Cerebellar cortex (tissue), 1 donor: ENCODE measurements around the gene FBXL7.

Source experiments
- DNase-seq: peaks from one replicate; pipeline ENCODE4 v3.0.0-alpha.2; 2015; ENCODE audit warnings: low spot score

The FBXL7 gene

DNA sequence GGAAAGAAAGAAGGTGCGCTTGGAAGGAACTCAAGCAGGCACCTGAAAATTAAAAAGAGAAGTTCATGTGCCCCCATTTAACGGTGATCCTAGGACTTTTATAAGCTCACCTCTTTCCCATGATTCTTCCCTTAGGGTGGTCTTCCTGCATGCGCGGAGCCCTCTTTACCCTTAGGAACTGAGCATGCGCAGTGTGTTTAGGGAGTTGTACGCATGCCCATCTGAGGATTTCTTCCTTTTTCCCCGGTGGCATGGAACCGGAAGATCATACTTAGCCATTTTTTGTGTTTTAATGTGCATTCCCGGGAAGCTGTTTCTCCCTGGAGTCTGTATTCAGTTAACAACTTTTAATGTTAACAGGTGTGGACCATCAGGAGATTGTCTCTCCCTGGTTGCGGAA lies 119.0 kb downstream of the FBXL7 start:
- DNase-seq, result no peak

DNA sequence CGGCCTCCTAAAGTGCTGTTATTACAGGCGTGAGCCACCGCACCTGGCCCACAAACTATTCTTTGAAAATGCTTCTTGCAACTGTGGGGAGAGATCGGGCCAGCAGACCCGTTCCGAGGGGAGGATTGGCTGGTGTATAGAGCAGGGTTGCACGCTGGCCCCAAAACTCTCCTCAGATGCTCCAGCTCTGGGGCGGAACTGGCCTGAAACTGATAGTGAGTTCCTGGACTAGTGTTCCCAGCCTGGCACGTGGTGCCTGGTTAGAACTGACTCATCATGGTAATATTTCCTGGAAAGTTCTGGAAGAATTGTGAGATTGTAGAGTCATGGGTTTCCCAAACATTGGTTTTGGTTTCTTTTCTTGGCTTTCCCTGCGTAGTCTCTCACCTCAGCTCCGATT lies 120.5 kb downstream of the FBXL7 start:
- DNase-seq, result no peak

DNA sequence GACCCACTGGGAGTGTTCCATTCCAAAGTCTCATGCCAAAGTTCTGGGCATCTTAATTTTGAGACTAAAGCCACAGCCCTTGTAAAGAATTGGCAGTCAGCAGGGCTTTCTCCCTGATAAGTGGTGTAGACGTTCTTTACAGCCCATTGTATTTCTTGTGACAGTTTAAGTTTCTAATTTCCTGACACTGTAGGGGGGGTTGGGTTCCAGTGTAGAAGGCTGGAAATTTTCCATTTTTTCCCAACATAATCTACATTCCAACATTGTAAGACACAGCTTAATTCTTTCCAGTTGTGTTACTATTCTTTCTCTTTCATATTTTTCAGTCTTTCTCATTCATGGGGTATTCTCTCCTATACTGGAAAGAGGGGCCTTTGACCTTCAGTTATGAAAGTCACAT lies 121.1 kb downstream of the FBXL7 start:
- DNase-seq, result no peak

DNA sequence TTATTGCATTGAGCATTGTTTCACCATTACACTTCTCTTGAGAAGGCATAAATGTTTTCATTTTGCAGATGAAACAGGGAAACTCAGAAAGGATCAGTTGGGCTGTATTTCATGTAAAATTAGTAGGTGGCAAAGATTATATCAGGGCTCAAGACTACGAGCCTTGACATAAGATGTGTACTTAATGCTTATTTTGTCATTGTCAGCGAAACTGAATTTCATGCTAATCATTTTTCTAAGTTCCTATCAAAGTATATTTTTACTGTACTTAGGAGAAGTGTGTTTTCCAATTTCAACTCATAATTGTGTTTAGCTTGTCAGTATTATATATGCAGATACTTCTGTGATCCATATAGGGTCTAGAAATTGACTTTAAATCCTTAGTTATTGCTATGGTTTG lies 123.8 kb downstream of the FBXL7 start:
- DNase-seq, result no peak

DNA sequence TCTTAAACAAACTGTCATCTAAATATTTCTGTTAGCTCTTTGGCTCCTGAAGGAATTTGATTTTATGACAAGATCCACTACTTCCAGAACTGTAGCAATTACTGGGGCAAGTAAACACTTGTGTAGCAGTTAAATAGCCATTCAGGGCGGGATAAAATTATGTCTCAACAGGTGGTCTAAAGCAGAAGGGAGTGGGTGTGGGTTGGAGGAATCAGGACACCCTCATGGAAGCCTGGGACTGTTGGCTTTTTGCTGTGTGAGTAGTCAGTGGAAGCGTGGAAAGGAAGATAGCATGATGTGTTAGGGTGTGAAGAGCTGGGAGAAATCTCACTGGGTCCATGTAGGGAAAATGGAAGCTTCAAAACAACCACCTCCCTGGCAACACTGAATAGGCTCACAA lies 127.1 kb downstream of the FBXL7 start:
- DNase-seq, result no peak

DNA sequence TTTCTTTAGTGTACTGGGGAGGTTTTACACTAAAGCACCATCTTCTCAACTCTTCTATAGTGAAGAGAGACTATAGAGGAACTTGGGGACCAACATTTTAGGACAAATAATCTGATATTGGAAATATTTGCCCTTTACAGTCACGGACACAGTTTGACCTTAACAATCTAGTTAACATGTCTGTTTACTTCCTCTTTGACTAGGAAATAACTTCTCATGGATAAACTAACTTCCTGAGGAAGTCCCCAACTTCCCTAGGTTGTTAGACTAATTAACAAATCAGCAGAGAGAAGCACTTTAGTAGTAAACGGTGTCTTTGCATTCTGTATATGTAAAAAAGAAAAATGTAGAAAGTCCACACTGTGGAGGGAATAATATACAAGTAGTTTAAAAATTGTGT lies 127.7 kb downstream of the FBXL7 start:
- DNase-seq, result no peak

DNA sequence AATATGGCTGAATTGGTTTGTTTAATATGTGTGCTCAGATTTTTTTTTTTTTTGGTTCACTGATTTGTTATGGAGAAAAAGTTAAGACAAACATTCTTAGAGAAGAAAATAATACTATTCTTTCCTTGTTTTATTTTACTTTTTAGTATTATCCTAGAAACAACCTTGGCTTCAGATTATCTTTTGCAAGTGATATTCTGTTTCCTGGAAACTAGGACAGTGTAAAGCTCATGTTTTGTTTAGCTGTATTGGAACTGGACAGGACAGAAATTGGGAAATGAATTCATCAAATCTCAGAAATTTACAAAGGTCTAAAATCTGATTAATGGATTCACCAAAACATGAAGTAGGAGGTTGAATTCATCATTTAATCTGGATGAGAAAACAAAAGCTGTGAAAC lies 130.5 kb downstream of the FBXL7 start:
- no peak for DNase-seq

DNA sequence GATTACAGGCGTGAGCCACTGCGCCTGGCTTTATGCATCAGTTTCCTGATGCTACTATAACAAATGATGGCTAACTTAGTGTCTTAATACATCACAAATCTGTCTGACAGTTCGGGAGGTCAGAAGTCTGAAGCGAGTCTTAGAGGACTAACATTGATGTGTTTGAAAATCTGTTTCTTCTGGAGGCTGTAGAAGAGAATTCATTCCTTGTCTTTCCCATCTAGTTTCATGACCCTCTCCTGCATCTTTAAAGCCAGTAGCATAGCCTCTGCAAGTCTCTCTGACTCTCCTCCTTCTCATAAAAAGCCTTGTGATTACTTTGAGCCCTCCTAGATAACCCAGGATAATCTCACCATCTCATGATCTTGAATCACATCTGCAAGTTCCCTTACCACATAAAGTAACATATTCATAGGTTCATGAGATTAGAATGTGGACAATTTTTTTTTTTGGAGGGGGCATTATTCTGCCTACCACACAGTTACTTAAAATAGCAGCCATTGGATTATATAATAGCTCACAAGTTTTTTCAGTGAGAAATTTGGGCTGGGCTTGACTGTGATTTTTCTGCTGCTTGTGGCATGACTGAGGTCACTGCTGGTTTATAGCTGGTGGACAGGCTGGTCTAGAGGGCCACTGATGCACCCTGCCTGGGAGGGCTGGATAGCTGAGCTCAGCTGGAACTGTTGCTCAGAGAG lies 134.8 kb downstream of the FBXL7 start:
- DNase-seq, result no peak

DNA sequence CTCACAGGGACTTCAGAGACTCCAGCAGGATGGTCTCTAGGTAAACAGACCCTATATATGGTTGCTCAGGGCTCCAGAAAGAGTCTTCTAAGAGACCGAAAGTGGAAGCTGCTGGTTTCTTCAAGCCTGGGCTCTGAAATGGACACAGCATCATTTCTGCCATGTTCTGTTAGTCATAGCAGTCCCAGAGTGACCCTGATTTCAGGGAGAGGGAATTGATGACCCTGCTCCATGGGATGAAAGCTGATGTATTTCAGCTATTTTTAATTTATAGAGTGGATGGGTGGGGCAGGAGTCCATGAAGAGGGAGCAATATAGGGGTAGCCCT lies 135.3 kb downstream of the FBXL7 start:
- no peak for DNase-seq

DNA sequence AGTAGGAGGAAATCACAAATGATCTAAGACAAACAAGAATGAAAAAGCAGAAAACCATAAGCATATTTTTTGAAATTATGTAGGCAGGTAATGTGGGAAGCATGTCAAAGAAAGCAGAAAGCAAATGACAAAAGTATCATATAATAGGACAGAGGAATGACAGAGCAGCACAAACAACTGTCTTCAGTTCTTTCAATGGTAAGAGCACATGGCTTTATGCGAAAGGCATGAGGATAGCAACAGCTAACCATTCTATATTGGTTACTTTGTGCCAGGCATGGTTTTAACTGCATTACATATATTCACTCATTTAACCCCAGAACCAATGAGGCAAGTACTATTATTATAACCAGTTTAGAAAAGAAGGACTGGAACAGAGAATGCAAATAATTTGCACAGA lies 137.4 kb downstream of the FBXL7 start:
- no peak for DNase-seq

DNA sequence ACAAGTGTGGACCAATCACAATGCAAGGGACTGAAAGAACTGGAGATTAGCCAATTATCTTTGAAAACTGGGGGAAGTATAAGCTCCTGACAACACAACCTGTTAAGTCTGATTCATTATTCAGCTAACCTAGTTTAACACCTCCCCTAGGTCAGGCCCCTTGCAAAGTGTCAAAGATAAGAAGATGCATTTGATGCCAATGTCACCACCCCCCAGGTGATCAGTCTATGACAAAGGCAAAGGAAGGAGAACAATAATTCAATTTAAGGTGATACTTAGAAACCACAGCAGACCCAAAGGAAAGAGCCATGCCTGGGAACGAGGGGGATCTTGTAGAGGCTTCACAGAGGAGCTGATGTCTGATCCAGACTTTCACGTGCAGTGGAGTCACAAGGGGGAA lies 137.9 kb downstream of the FBXL7 start:
- DNase-seq, result no peak

DNA sequence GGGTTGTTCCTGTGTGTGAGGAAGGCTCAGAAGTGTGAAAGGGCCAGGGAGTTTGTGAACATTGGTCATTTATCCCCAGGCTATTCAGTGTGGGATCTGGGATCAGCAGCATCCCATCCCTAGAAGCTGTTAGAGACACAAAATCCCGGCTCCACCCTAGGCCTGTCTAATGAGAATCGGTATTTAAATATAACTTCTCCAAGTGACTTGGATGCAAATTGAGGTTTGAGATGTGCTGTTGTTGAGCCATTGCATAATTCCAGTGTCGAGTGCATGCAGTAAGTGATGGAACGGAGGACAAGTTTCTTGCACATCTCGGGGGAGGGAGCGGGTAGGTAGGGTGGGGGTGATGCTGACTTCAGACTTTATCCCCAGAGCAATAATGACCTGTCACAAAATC lies 138.3 kb downstream of the FBXL7 start:
- no peak for DNase-seq

DNA sequence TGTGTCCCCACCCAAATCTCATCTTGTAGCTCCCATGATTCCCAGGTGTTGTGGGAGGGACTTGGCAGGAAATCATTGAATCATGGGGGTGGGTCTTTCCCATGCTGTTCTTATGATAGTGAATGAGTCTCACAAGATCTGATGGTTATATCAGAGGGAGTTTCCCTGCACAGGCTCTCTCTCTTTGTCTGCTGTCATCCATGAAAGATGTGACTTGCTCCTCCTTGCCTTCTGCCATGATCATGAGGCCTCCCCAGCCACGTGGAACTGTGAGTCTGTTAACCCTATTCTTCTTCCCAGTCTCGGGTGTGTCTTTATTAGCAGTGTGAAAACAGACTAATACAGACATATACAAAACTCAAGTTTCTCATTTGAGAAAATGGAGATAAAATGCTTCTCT lies 139.3 kb downstream of the FBXL7 start:
- no peak for DNase-seq

DNA sequence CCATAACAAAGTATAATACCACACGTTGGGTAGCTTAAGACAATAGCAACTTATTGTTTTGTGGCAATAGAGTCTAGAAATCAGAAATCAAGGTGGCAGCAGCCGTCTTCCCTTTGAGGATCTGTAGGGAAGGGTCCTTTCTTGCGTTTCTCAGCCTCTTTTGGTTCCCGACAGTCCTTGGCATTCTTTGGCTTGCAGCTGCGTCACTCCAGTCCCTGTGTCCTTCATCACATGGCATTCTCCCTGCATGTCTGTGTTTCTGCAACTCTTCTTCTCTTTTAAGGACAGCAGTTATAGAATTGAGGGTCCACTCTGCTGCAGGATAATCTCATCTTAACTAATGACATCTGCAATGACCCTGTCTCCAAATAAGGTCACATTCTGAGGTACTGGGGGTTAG lies 140.1 kb downstream of the FBXL7 start:
- DNase-seq, result no peak

DNA sequence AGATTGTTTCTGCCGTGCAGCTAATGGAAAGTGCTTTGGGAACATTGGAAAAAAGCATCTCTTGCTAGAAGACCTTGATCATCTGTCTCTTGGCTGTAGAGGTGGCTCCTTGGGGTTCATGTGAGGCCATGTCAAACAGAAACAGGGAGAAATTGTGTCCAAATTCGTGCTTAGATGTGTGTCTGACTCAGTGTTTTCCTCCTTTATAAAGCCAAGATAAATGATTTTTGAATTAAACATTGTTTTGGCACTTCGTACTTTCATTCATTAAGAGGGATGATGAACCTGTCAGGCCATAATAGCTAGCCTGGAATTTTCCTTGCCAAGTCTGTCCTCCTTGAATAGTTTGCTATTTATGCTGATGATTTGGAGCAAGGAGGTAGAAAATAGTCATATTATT lies 143.8 kb downstream of the FBXL7 start:
- DNase-seq, result no peak

DNA sequence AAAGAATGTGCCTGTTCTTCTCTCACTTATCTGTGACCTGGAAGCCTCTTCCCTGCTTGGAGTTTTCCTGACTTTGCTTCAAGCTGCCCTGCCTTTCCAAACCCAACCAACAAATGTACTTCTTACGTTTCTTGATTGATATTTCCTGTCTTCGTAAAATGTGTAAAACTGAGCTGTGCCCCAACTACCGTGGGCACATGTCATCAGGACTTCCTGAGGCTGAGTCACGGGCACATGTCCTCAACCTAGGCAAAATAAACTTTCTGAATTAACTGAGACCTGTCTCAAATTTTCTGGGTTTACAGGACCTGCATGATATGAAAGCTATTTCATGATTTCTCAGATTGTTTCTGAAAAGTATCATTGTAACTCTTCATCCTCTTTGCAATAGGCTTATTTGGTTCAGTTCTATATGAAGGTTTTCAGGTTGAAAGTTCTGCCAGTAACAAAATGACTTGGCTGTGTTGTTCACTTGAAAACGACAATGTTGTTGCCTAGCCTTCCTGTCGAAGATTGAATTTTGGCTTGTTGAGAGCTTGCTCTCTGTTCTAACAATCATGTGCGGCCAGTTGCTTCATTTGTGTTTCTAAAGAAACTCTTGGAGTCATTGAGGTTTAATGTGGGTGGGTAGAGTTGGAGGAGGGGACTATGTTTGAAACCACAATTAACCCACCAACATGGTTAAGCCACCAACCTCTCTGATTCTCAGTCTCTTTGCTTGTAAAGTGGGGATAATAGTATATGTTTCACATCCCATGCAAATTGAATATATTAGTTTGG lies 145.6 kb downstream of the FBXL7 start:
- DNase-seq, result no peak

DNA sequence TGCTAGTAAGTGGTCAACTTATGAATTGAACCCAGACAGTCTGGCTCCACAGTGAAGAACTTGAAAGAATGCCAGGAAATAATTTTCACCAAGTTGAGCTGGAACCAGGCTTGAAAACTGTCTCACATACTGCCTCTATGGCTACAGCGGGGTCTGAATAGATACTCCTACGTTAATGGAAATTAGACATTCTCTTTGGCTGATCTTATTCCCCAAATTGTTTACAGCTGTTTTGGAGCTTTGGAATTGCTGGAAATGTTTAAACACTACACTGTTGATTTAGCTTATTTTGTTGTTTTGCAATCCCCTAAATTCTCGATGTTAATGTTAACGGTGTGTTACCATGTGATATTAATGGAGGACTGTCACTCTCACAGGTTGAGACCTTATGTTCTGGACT lies 146.4 kb downstream of the FBXL7 start:
- DNase-seq, result no peak

DNA sequence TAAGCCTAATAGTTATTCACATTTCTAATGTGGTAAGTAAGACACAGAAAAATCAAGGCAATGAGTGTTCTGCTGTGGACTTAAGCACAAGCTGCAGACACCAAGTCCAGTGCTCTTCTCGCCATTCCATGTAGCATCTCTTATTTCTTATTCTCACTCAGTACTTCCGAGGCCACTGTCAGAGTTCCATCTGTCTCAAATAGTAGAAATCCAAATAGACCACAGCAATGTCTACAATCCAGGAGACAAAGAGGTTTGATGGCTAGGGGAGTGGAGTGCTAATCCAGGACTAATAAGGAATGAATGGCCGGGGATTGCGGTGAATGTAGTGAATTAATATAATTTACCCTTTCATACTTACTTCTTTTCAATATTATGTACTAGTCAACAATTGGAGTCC lies 147.3 kb downstream of the FBXL7 start:
- no peak for DNase-seq

DNA sequence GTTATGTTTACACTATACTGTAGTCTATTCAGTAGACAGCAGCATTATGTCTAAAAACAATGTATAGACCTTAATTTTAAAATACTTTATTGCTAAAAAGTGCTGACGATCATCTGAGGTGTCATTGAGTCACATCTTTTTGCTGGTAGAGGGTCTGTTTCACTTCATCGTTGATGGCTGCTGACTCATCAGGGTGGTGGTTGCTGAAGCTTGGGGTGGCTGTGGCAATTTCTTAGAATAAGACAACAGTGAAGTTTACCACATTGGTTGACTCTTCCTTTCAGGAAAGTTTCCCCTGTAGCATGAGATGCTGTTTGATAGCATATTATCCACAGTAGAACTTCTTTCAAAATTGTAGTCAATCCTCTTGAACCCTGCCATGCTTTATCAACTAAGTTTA lies 150.3 kb downstream of the FBXL7 start:
- no peak for DNase-seq

DNA sequence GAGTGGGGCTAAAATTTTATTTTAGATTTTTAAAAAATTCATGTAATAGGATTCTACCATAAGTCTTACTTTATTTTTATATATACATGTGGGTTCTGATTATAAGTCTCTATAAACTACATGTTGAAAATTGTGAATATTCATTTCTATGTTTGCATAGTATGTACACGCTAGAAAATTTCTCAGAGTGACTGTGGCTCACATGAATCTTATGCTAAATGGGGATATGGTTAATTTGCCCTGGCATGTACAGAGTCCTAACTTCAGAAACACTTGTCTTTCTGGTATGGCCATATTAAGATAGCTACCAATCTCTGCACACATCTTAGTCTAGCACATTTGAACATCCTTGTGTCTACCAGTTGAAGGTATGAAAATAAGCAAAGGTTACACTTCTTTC lies 154.8 kb downstream of the FBXL7 start:
- no peak for DNase-seq

DNA sequence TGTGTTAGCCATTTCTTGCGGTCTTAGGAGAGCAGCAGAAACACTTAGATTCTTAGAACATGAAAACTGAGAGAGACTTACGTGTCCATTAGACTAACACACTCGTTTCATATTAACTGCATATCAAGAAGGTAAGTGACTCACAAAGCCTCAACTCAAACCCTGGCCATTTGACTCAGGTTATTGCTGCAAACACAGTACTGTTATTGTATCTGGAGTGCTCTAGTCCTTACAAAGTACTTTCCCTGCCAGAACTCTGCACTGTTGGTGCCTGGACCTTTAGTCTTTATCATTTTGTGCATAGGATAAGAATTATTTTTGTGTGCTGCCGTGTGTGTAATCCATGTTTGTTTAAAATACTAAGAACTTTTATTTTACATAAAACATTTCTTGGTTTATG lies 155.7 kb downstream of the FBXL7 start:
- DNase-seq, result no peak

DNA sequence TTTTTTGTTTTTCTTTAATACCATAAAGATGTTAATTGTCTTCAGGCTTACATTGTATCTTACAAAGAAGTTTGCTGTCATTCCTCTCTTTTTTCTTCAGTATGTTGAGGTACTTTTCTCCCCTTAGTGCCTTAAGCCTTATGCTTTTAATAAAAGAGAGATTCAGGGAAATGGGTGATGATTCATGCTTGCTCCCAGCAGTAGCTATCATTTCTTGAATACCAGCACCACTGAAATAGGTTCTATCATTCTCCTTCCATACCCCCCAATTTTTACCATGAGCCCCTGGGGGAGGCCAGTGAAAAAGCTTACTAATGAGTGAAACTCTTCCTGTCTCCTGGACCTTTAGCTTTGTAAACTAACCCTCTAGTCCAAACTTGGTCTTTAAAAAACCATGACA lies 165.0 kb downstream of the FBXL7 start:
- DNase-seq, result no peak

DNA sequence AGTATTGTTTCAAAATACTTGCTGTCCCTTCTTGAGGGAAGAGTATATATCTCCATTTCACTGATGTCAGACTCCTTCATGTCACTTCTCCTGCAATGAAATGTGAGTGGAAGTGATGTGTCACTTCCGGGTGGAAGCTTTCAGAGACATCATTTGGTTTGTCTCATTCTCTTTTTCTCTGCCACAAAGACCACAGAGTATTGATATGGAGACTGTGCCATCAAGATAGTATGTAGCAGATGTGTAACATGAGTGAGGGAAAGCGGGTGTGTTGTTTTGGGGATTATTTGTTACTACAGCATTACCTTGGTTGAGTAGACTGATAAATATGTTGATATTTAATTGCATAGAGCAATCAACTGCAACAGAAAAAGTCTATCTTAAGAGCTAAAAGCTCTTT lies 169.8 kb downstream of the FBXL7 start:
- DNase-seq, result no peak

DNA sequence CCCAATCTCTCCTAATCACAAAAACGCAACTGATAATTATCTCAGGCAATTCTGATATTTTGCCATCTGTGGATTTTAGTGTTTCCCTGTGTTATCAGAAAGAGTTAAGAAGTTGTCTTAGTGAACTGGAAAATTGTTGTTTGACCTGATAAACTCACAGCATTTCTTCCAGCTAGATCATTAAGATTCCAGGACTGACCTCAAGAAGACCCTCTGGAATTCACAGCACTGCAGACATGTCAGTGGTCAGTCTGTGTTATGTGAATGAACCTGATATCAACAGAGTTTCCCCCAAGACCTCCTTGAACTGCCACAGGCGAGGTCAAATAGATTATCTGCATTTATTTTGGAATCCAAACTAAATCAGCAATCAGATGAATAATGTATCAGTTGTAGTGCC lies 174.7 kb downstream of the FBXL7 start:
- no peak for DNase-seq
